HG03108 (cell line): ENCODE measurements around the gene GRIK4.

Experiments used
- ATAC-seq: cut with Tn5 transposase; IDR thresholded peaks from one replicate; pipeline ENCODE4 v1.9.1; 2021; ENCODE audit warnings: moderate library complexity; ENCODE audit not compliant: unreplicated experiment

GRIK4 gene

GRCh38 chr11:120929664-120930154 lies 418.2 kb downstream of the GRIK4 start:
- no peak for ATAC-seq

DNA sequence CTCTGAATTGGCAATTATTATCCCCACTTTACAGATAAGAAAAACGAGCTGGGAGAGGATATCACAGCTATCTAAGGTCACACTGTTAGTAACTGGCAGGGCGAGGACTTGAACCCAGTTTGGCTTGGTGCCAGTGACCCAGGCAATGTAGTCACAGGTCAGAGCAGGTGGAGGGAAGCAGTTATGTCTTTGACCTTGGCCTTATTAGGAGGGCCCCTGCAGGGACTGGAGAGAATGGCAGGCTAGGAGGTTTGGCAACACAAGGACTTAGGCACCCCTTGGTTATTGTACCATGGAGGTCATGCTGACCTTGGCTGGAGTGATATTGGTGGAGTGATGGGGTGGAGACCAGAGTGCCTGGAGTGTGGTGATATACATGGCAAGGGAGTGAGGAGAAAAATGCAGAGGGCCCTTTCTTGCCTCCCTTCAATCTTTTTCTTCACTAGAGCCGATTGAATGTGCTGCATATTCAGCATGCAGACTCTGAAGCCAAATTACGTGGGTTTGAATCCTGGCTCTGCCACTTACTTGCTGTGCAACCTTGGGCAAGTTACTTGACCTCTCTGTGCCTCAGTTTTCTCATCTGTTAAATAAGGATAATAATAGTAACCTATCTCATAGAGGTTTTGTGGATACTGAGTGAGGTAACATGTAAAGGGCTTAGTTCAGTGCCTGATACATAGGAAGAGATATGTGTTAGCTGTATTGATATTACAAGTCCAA lies 419.7 kb downstream of the GRIK4 start:
- ATAC-seq: no peak

- ATAC-seq: no peak
Measured at GRCh38 chr11:120932305-120932915, 420.9 kb downstream of the GRIK4 start.

GRCh38 chr11:120936356-120936755 lies 424.8 kb downstream of the GRIK4 start:
- no peak for ATAC-seq

DNA sequence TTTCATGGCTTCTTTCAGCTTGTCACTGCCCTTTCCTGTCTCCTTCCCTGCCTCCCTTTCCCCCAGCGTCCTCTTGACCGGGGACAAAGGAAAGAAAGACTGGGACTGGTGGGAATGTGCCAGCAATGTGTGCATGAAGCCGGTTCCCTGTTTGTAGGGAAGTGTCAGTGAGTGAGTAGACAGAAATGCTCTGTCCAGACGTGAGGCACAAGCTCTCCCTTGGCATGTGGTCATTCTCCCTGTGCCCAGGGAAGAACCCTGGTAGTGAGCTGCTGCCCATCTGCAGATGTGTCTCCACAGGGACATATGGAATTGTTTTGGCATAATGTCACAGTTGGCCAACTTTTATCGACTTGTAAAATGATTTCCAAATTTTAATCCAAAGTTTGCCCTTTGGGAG lies 426.0 kb downstream of the GRIK4 start:
- no peak for ATAC-seq

DNA sequence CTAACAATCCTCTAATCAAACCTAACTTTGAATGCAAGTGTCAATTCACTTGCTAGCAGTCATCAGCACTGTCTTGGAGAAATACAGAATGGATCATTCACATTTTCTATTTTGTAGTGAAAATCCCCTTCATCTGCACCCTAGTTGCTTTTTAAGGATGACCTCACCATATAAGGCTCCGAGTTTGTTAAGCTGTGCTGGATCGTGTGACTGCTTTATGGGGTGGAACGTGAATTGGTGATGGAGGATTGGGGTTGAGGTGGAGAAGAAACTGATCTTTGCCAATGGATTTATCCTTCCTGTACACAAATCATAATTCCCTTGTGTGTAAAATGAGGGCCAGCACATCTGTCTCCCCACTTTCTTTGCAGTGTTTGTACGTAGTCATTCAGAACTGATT lies 426.7 kb downstream of the GRIK4 start:
- ATAC-seq: no peak

DNA sequence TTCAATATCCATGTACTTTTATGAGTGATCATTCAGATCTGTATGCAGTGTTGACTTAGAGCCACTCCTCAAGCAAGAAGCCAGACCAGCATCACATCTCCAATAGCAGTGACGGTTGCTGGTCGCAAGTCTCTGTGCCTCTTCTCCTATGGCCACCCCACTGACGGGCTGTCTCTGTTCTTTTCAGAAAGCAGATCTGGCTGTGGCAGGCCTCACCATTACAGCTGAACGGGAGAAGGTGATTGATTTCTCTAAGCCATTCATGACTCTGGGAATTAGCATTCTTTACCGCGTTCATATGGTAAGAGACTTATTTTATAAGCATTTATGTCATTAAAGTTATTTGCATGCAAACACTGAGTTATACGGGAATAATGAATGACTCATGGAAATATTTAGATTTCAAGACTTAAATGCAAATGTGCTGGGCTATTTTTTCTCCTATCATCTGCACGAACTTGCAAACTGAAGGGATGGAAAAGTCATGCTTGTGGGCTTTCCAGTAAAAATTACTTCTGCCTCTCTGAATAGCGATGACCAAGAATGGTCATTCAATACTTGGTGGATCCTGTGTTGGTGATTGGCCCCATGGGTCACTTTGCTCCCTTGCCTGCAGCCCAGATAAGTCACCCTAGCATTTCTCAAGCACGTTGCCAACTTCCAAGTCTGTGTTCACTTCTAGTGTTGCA lies 428.8 kb downstream of the GRIK4 start:
- no peak for ATAC-seq

DNA sequence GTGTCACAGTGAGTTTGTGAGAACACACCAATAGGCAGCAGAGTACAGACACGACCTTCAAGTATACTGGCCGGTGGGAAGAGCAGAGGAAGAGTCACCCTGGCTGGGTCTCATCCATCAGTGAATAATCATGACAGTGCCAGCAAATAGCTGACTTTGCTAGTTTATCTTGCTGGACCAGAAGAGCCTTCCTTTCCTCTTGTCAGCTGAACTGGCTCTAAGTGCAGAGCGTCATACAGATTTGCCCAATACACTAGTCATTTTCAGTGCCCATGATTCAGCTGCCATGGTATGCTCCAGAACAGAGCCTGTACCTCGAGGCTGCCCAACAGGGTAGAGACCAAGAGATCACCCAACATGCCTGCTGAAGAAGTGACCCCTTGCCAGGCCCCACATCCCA lies 429.5 kb downstream of the GRIK4 start:
- ATAC-seq: no peak

GRCh38 chr11:120942701-120943100 lies 431.2 kb downstream of the GRIK4 start:
- ATAC-seq: no peak

DNA sequence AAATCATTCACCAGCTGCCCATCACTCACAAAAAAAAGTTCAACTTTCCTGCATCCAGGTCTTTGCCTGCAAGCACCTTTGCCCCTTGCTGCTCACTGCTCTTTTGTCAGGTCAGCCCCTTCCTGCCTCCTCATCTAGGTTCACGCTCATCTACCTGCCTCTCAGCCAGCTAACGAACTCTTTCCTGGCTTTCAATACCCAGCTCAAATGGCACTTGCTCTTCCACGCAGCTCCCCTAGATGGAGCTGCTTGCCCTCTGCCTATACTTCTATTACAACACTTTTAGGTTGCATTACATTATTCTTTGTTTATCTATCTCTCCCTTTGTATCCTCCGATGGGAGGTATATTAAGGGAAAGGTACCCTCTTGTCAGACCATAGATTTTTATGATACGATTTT lies 433.5 kb downstream of the GRIK4 start:
- ATAC-seq: no peak

- no peak for ATAC-seq
Measured at GRCh38 chr11:120950880-120951279, 439.3 kb downstream of the GRIK4 start.

DNA sequence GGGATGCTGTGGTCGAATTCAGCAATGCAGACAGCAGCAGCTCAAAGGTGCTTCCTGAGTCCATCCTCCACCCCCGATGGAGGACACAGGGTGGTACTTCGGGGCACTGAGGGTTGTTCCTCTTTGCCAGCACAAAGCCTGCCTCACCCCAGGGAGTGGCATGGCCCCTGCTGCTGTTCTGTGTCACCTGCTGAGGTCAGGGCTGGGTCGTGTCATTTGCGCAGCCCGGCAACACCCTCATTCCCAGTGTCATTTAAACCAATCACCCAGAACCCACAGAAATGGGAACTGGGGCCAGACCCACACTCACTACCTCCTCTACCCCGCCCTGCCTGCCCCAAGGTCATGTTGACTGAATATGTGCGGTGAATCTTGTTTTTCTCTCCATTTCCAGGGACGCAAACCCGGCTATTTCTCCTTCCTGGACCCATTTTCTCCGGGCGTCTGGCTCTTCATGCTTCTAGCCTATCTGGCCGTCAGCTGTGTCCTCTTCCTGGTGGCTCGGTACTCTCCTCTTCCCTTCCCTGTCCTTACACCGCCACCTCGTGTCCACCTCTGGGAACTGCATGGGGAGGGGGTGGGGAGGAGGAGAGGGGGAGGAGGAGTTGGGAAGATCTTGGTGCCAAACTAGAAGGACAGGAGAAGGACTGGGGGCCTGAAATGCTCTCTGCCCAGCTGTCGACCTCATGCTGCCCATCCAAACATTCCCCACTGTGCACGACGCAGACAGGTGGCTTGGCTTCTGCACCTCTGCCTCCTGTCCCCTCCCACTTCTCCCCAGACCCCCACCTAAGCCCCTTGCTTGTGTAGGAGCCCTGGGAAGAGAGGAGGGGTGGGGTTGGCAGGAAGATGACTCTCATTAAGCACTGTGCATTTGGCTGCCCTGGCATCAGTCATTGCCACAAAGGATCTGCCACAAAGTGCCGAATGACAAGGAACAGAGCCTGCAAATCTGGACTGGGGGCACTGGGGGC lies 441.2 kb downstream of the GRIK4 start:
- no peak for ATAC-seq

DNA sequence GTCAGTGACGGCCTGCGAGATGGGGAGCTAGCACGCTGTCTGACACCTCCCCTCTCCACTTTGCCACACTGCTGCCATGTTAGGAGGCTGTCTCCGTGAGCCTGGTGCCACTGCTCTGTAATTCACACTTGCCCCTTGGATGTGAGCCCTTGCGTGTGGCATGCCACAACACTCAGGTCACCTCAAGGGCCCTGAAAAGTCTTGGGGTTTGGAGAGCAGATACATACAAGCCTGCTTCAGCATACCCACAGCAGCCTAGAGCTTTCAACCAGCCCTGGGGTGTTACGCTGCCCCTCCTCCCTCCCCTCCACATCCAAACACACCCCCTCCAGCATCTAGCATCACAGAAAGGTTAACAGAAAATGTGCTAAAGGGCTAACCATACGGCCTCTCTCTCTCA lies 442.8 kb downstream of the GRIK4 start:
- no peak for ATAC-seq

GRCh38 chr11:120956710-120957495 lies 445.4 kb downstream of the GRIK4 start:
- ATAC-seq: no peak

GRCh38 chr11:120958185-120958584 lies 446.6 kb downstream of the GRIK4 start:
- ATAC-seq: no peak

GRCh38 chr11:120959189-120959588 lies 447.6 kb downstream of the GRIK4 start:
- no peak for ATAC-seq

GRCh38 chr11:120964857-120965256 lies 453.3 kb downstream of the GRIK4 start:
- ATAC-seq: no peak

DNA sequence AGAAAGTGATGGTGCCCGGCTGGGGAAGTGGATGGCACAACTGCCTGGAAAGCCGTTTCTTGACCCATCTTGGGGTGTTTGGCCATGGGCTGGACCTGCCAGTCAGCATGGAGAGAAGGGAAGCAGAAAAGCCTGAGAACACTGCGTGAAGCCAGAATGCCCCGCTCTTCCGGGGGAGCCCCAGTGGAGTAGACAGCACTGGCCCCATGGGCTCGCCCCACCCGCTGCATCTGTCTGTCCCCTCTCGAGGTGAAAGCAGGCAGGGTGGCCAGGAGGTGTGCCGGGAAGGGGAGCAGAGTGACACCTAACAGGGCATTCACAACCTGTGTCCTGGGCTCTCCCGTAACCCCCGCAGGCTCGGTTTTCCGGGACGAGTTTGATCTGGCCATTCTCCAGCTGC lies 455.3 kb downstream of the GRIK4 start:
- ATAC-seq: no peak

GRCh38 chr11:120969993-120970392 lies 458.4 kb downstream of the GRIK4 start:
- no peak for ATAC-seq

DNA sequence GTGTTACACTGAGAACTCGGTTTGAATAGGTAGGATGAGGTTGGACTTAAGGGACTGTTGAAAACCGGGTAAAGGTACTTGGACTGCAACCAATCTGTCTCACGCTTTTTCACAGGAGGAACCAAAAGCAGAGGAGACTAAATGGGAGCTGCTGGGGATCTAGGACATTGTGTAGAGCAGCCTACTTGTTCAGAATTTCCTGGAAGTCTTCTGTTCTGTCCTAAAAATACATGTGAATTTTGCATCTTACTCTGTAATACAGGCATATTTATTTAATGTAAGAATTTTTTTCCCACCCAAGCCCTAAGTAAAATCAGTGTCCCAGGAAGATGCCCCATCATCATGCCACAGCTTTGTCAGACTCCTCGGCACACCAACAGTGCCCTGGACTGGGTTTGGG lies 460.3 kb downstream of the GRIK4 start:
- no peak for ATAC-seq
